GM06990 (cell line): ENCODE data around the gene GRM8.

Experiments
- DNase-seq: peaks from one replicate; pipeline ENCODE4 v3.0.0-alpha.2; 2011; ENCODE audit not compliant: insufficient read length; ENCODE audit errors: extremely low read depth
- H3K27me3 ChIP-seq: replicated peaks from 2 replicates; pipeline ENCODE4 v1.6.0; 2011; ENCODE audit warnings: low read length; ENCODE audit not compliant: control insufficient read depth, insufficient read depth
- H3K36me3 ChIP-seq: 2 replicates; pipeline ENCODE4 v1.5.1; 2011; ENCODE audit warnings: low read length; ENCODE audit not compliant: control insufficient read depth, insufficient read depth
- H3K4me3 ChIP-seq: replicated peaks from 2 replicates; pipeline ENCODE4 v1.5.1; 2011; ENCODE audit warnings: low read depth, mild to moderate bottlenecking, control low read depth, low read length
- CTCF ChIP-seq: IDR thresholded peaks from 2 replicates; pipeline ENCODE4 v1.5.1; 2011; ENCODE audit warnings: low read length, control low read depth, mild to moderate bottlenecking, inconsistent platforms; ENCODE audit not compliant: insufficient read depth, poor library complexity, severe bottlenecking

The GRM8 gene

DNA sequence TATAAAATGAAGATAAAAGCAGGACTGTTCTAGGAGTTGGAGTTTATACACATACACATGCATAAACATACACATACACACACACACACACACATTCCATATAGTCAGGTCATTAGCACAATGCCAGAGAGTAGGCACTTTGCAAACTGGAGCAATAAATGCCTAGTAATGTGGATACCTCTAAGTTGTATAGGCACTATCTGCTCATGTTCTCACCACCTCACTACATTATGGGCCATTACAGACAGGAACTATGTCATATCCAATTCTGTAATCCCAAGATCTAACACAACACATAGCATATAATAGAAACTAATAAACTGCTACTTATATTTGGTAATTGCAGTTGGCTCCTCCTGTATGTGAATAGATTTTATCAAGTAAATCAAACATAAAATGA, 115.6 kb downstream of the GRM8 start:
- Histone ChIP-seq H3K27me3 (no peaks in the 10 kb centered on the region), H3K4me3 (no peak overlapping the region), H3K36me3 (no peaks in the 10 kb centered on the region)
- DNase-seq: no peak
- no peak for TF ChIP-seq CTCF

- no peaks in the 10 kb centered on the region for H3K27me3 ChIP-seq
- DNase-seq: no peak
- H3K36me3 ChIP-seq: no peaks in the 10 kb centered on the region
- H3K4me3 ChIP-seq: no peak overlapping the region
- no peak for TF ChIP-seq CTCF
These were observed 116.8 kb downstream of the GRM8 start for GRCh38 chr7:127135871-127136485.

- no peaks in the 10 kb centered on the region for H3K27me3 ChIP-seq
- no peak overlapping the region for H3K4me3 ChIP-seq
- no peaks in the 10 kb centered on the region for H3K36me3 ChIP-seq
- no peak for TF ChIP-seq CTCF
- no peak for DNase-seq
These were observed 129.5 kb downstream of the GRM8 start for GRCh38 chr7:127123220-127123619.

- no peak for DNase-seq
- no peaks in the 10 kb centered on the region for H3K27me3 ChIP-seq
- no peak overlapping the region for H3K4me3 ChIP-seq
- TF ChIP-seq CTCF: no peak
- no peaks in the 10 kb centered on the region for H3K36me3 ChIP-seq
These were observed 133.2 kb downstream of the GRM8 start for GRCh38 chr7:127119517-127119916.

- H3K4me3 ChIP-seq: no peak overlapping the region
- TF ChIP-seq CTCF: no peak
- H3K27me3 ChIP-seq: no peaks in the 10 kb centered on the region
- no peaks in the 10 kb centered on the region for H3K36me3 ChIP-seq
- DNase-seq: no peak
These were observed 137.9 kb downstream of the GRM8 start for GRCh38 chr7:127114742-127115265.

GRCh38 chr7:127107601-127108007, 145.1 kb downstream of the GRM8 start:
- TF ChIP-seq CTCF: peak; percentile 60
- no peaks in the 10 kb centered on the region for H3K27me3 ChIP-seq
- no peak overlapping the region for H3K4me3 ChIP-seq
- DNase-seq: peak; percentile 13
- H3K36me3 ChIP-seq: no peaks in the 10 kb centered on the region
